HEK293 (cell line): ENCODE results near the gene PIK3R6.
A peak's percentile ranks its signal among the peaks of the same experiment; 100 is the strongest.

ENCODE experiments used
- CTCF ChIA-PET: fragments of 350-600 bp; formaldehyde crosslinking; extraction: SDS; loops from one replicate; lab custom pipeline; 2021; ENCODE audit warnings: antibody characterized with exemption; lab: Yijun Ruan, JAX
- POLR2A ChIA-PET: fragments of 300-600 bp; formaldehyde crosslinking; extraction: SDS; loops from one replicate; lab custom pipeline; 2020; ENCODE audit warnings: antibody characterized with exemption, inconsistent platforms; lab: Yijun Ruan, JAX
- H3K27ac ChIP-seq: fragments of 200-500 bp; sonication (Bioruptor generic); 2 replicates; pipeline ENCODE4 v1.5.1; 2014; ENCODE audit warnings: low read depth, low read length, control low read depth, inconsistent platforms; ENCODE audit errors: extremely low read depth
- H3K36me3 ChIP-seq, 2 experiments: fragments of 200-500 bp in 1 of 2; sonication (Bioruptor generic) in 1 of 2; 1 replicate in 1 of 2; 2 replicates in 1 of 2; pipeline ENCODE4 v1.5.1; 2014 to 2017; ENCODE audit warnings: inconsistent platforms in 2 of 2, low read length in 2 of 2; ENCODE audit not compliant: control insufficient read depth in 2 of 2, insufficient read depth in 1 of 2
- H3K4me1 ChIP-seq: fragments of 200-500 bp; sonication (Bioruptor generic); 2 replicates; pipeline ENCODE4 v1.5.1; 2014; ENCODE audit warnings: mild to moderate bottlenecking, low read length, inconsistent platforms; ENCODE audit not compliant: control insufficient read depth, insufficient read depth
- H3K4me3 ChIP-seq: 2 replicates; pipeline ENCODE4 v1.5.1; 2011; ENCODE audit warnings: low read depth, mild to moderate bottlenecking, control low read depth, low read length, moderate library complexity
- H3K9me3 ChIP-seq: fragments of 200-500 bp; sonication (Bioruptor generic); 2 replicates; pipeline ENCODE4 v1.5.1; 2014; ENCODE audit warnings: low read depth, low read length, inconsistent platforms; ENCODE audit not compliant: control insufficient read depth, insufficient read depth
- ATF2 ChIP-seq: fragments of 450-650 bp; formaldehyde crosslinking; IDR thresholded peaks from 2 replicates; pipeline ENCODE4 v1.5.1; 2016; ENCODE audit warnings: missing biosample characterization, missing genetic modification characterization, low read depth
- GLI4 ChIP-seq: fragments of 450-650 bp; formaldehyde crosslinking; IDR thresholded peaks from 2 replicates; pipeline ENCODE4 v1.5.1; 2016; ENCODE audit warnings: missing biosample characterization, missing genetic modification characterization
- HIC1 ChIP-seq: fragments of 450-650 bp; formaldehyde crosslinking; IDR thresholded peaks from 2 replicates; pipeline ENCODE4 v1.5.1; 2016; ENCODE audit warnings: missing biosample characterization, missing genetic modification characterization
- PRDM4 ChIP-seq: fragments of 450-650 bp; formaldehyde crosslinking; IDR thresholded peaks from 2 replicates; pipeline ENCODE4 v1.5.1; 2017; ENCODE audit warnings: missing biosample characterization, missing genetic modification characterization
- SETDB1 ChIP-seq: IDR thresholded peaks from one replicate; pipeline ENCODE4 v1.6.1; 2017; ENCODE audit warnings: mild to moderate bottlenecking, low read length, moderate library complexity, mixed read lengths; ENCODE audit not compliant: insufficient read length
- WT1 ChIP-seq: fragments of 450-650 bp; formaldehyde crosslinking; IDR thresholded peaks from 2 replicates; pipeline ENCODE4 v1.5.1; 2016; ENCODE audit warnings: missing biosample characterization, missing genetic modification characterization
- ZBTB21 ChIP-seq: fragments of 450-650 bp; formaldehyde crosslinking; IDR thresholded peaks from 2 replicates; pipeline ENCODE4 v1.5.1; 2017; ENCODE audit warnings: missing biosample characterization, missing genetic modification characterization
- ZBTB8A ChIP-seq: fragments of 450-650 bp; formaldehyde crosslinking; IDR thresholded peaks from 2 replicates; pipeline ENCODE4 v1.5.1; 2016; ENCODE audit warnings: missing biosample characterization, missing genetic modification characterization
- ZFHX2 ChIP-seq: fragments of 450-650 bp; formaldehyde crosslinking; conservative IDR thresholded peaks from 2 replicates; pipeline ENCODE4 v1.5.1; 2016; ENCODE audit warnings: missing biosample characterization, missing genetic modification characterization
- ZFP41 ChIP-seq: fragments of 450-650 bp; formaldehyde crosslinking; IDR thresholded peaks from 2 replicates; pipeline ENCODE4 v1.5.1; 2016; ENCODE audit warnings: missing biosample characterization, missing genetic modification characterization, borderline replicate concordance
- ZNF2 ChIP-seq: fragments of 450-650 bp; formaldehyde crosslinking; IDR thresholded peaks from 2 replicates; pipeline ENCODE4 v1.5.1; 2016; ENCODE audit warnings: missing biosample characterization, missing genetic modification characterization
- ZNF398 ChIP-seq: fragments of 450-650 bp; formaldehyde crosslinking; IDR thresholded peaks from 2 replicates; pipeline ENCODE4 v1.5.1; 2017; ENCODE audit warnings: missing biosample characterization, missing genetic modification characterization
- ZNF529 ChIP-seq: fragments of 450-650 bp; formaldehyde crosslinking; IDR thresholded peaks from 2 replicates; pipeline ENCODE4 v1.5.1; 2017; ENCODE audit warnings: missing genetic modification characterization, missing biosample characterization; ENCODE audit not compliant: insufficient replicate concordance
- ZNF530 ChIP-seq: fragments of 450-650 bp; formaldehyde crosslinking; IDR thresholded peaks from 2 replicates; pipeline ENCODE4 v1.5.1; 2016; ENCODE audit warnings: low read depth, missing biosample characterization, missing genetic modification characterization
- ZNF561 ChIP-seq: fragments of 450-650 bp; IDR thresholded peaks from 2 replicates; pipeline ENCODE4 v1.5.1; 2018; ENCODE audit warnings: missing biosample characterization, missing genetic modification characterization, borderline replicate concordance
- ZNF629 ChIP-seq: fragments of 450-650 bp; formaldehyde crosslinking; IDR thresholded peaks from 2 replicates; pipeline ENCODE4 v1.5.1; 2017; ENCODE audit warnings: missing biosample characterization, missing genetic modification characterization
- ZNF654 ChIP-seq: fragments of 450-650 bp; formaldehyde crosslinking; IDR thresholded peaks from 2 replicates; pipeline ENCODE4 v1.5.1; 2016; ENCODE audit warnings: low read depth, missing biosample characterization, missing genetic modification characterization
- ZNF660 ChIP-seq: fragments of 450-650 bp; IDR thresholded peaks from 2 replicates; pipeline ENCODE4 v1.5.1; 2018; ENCODE audit warnings: missing biosample characterization, mild to moderate bottlenecking, missing genetic modification characterization
- ZSCAN16 ChIP-seq: fragments of 450-650 bp; formaldehyde crosslinking; IDR thresholded peaks from 2 replicates; pipeline ENCODE4 v1.5.1; 2016; ENCODE audit warnings: missing biosample characterization, missing genetic modification characterization

PIK3R6 gene

GRCh38 chr17:8896087-8896486, 28.6 kb upstream of the PIK3R6 start:
- CTCF ChIA-PET, result interaction anchor here (0.6 to 3.0 kb wide), 14 partner anchors 10 to 836 kb away, joined by 3 to 19 read pairs (median 6); no protein-coding TSS in a partner anchor
- H3K9me3 ChIP-seq, result no peaks in the 10 kb centered on the region

GRCh38 chr17:8894673-8895578, 27.5 kb upstream of the PIK3R6 start:
- CTCF ChIA-PET, result interaction anchor here (0.5 to 3.0 kb wide), 42 partner anchors 9 to 1122 kb away, joined by 3 to 19 read pairs (median 4); no protein-coding TSS in a partner anchor
- POLR2A ChIA-PET, result no interaction called here
- H3K4me3 ChIP-seq, result no peak overlapping the region
- H3K36me3 ChIP-seq, result no peaks in the 10 kb centered on the region
- H3K4me1 ChIP-seq, result no peaks in the 10 kb centered on the region
- no peak overlapping the region for H3K27ac ChIP-seq
- H3K9me3 ChIP-seq, result no peaks in the 10 kb centered on the region
- TF ChIP-seq ATF2 (tag by site-specific recombination), result 0 out of 2 replicates have a peak, but pooled peaks have one; percentile 20
- 0 out of 2 replicates have a peak, but pooled peaks have one; percentile 22 for TF ChIP-seq ZBTB21
- TF ChIP-seq GLI4 (tag by site-specific recombination), result 0 out of 2 replicates have a peak, but pooled peaks have one; percentile 28
- peak; percentile 23; the same call in 1 of the 2 replicates for TF ChIP-seq ZFHX2 (tag by site-specific recombination)
- TF ChIP-seq ZNF660 (tag by site-specific recombination), result peak; percentile 54; the same call in 1 of the 2 replicates
- peak; percentile 28; the same call in 1 of the 2 replicates for TF ChIP-seq ZNF629 (tag by site-specific recombination)
- no peak for TF ChIP-seq WT1
- no peak for TF ChIP-seq ZSCAN16
- peak; percentile 90 for TF ChIP-seq ZNF654 (tag by site-specific recombination)
- no peak for TF ChIP-seq ZBTB8A
- TF ChIP-seq ZNF2 (tag by site-specific recombination), result 0 out of 2 replicates have a peak, but pooled peaks have one; percentile 44

More at GRCh38 chr17:8896087-8896486, 28.6 kb upstream of the PIK3R6 start:
- no peak overlapping the region for H3K4me3 ChIP-seq
- TF ChIP-seq PRDM4 (peak; percentile 88), ZNF530 (tag by site-specific recombination) (no peak), SETDB1 (no peak), ZNF529 (tag by site-specific recombination) (no peak), ZNF561 (tag by site-specific recombination) (no peak), ZNF398 (tag by site-specific recombination) (no peak), HIC1 (tag by site-specific recombination) (no peak), ZFP41 (no peak)
- no peaks in the 10 kb centered on the region for H3K36me3 ChIP-seq
- POLR2A ChIA-PET, result no interaction called here
- no peaks in the 10 kb centered on the region for H3K4me1 ChIP-seq
- H3K27ac ChIP-seq, result no peak overlapping the region
